Activated naive CD8-positive, alpha-beta T cell treated with anti-CD3 and anti-CD28 coated beads, Interleukin-2, amount 50 U/mL, for 16 hours (primary cell): ENCODE data around the gene ESR2.
"Not testable (repeated sequence)": the region's sequence is repeated elsewhere in the genome, so short reads cannot be mapped to it uniquely, and the experiment has no call there.

Experiments used
- DNase-seq: peaks from one replicate; pipeline ENCODE4 v3.0.0-alpha.2; 2020; ENCODE audit warnings: low read depth, low spot score

Gene ESR2

GRCh38 chr14:64221391-64222003 is 72.7 kb downstream of the ESR2 start:
- no peak for DNase-seq

GRCh38 chr14:64220466-64220865 is 73.7 kb downstream of the ESR2 start:
- DNase-seq = no peak

GRCh38 chr14:64220056-64220455 is 74.1 kb downstream of the ESR2 start:
- DNase-seq = no peak

- DNase-seq = no peak
Observed at GRCh38 chr14:64218344-64219240, 75.6 kb downstream of the ESR2 start.

GRCh38 chr14:64217834-64218233 is 76.3 kb downstream of the ESR2 start:
- DNase-seq = no peak

GRCh38 chr14:64217308-64217707 is 76.9 kb downstream of the ESR2 start:
- DNase-seq = no peak

GRCh38 chr14:64215978-64216377 is 78.2 kb downstream of the ESR2 start:
- DNase-seq = no peak

- no peak for DNase-seq
Observed at GRCh38 chr14:64215274-64215673, 78.9 kb downstream of the ESR2 start.

- DNase-seq = no peak
Observed at GRCh38 chr14:64213853-64214570, 80.2 kb downstream of the ESR2 start.

- DNase-seq = no peak
Observed at GRCh38 chr14:64213086-64213485, 81.1 kb downstream of the ESR2 start.

- no peak for DNase-seq
Observed at GRCh38 chr14:64212666-64213065, 81.5 kb downstream of the ESR2 start.

- DNase-seq = not testable (repeated sequence)
Observed at GRCh38 chr14:64210912-64211311, 83.3 kb downstream of the ESR2 start.

GRCh38 chr14:64210216-64210615 is 84.0 kb downstream of the ESR2 start:
- no peak for DNase-seq

GRCh38 chr14:64209444-64210131 is 84.6 kb downstream of the ESR2 start:
- no peak for DNase-seq

- no peak for DNase-seq
Observed at GRCh38 chr14:64208981-64209380, 85.2 kb downstream of the ESR2 start.

GRCh38 chr14:64208261-64208660 is 85.9 kb downstream of the ESR2 start:
- no peak for DNase-seq

GRCh38 chr14:64203366-64204006 is 90.7 kb downstream of the ESR2 start:
- DNase-seq = no peak

GRCh38 chr14:64202716-64203115 is 91.5 kb downstream of the ESR2 start:
- no peak for DNase-seq

- no peak for DNase-seq
Observed at GRCh38 chr14:64201921-64202545, 92.1 kb downstream of the ESR2 start.

- no peak for DNase-seq
Observed at GRCh38 chr14:64201296-64201695, 92.9 kb downstream of the ESR2 start.

- DNase-seq = no peak
Observed at GRCh38 chr14:64200170-64200569, 94.0 kb downstream of the ESR2 start.
